HEK293 (cell line): ENCODE results near the gene ABHD15.

Experiments
- CTCF ChIP-seq: fragments of 450-650 bp; formaldehyde crosslinking; IDR thresholded peaks from 2 replicates; pipeline ENCODE4 v1.5.1; 2016; ENCODE audit warnings: missing biosample characterization, missing genetic modification characterization
- MZF1 ChIP-seq: fragments of 450-650 bp; formaldehyde crosslinking; IDR thresholded peaks from 2 replicates; pipeline ENCODE4 v1.5.1; 2017; ENCODE audit warnings: missing biosample characterization, missing genetic modification characterization, borderline replicate concordance
- ZBTB1 ChIP-seq: fragments of 450-650 bp; formaldehyde crosslinking; IDR thresholded peaks from 2 replicates; pipeline ENCODE4 v1.5.1; 2016; ENCODE audit warnings: missing biosample characterization, missing genetic modification characterization
- ZNF138 ChIP-seq: fragments of 450-650 bp; formaldehyde crosslinking; IDR thresholded peaks from 2 replicates; pipeline ENCODE4 v1.5.1; 2016; ENCODE audit warnings: missing biosample characterization, missing genetic modification characterization, borderline replicate concordance
- ZNF473 ChIP-seq: fragments of 450-650 bp; formaldehyde crosslinking; IDR thresholded peaks from 2 replicates; pipeline ENCODE4 v1.5.1; 2017; ENCODE audit warnings: missing biosample characterization, missing genetic modification characterization
- ZNF621 ChIP-seq: fragments of 450-650 bp; formaldehyde crosslinking; IDR thresholded peaks from 2 replicates; pipeline ENCODE4 v1.5.1; 2017; ENCODE audit warnings: missing biosample characterization, missing genetic modification characterization

GRCh38 chr17:29615048-29615385 lies 48.2 kb upstream of the ABHD15 start:
- TF ChIP-seq ZNF621 (tag by site-specific recombination) (no peak), ZBTB1 (no peak), MZF1 (no peak), CTCF (tag by site-specific recombination) (no peak), ZNF138 (tag by site-specific recombination) (no peak), ZNF473 (tag by site-specific recombination) (no peak)
